NCI-H1092 treated with DMSO at 0.1 percent for 48 hours (cell line): ENCODE data around the gene PRR5L.

Source experiments
- DNase-seq: peaks from one replicate; lab custom pipeline; 2025; lab: John Stamatoyannopoulos, UW

Gene PRR5L

DNA sequence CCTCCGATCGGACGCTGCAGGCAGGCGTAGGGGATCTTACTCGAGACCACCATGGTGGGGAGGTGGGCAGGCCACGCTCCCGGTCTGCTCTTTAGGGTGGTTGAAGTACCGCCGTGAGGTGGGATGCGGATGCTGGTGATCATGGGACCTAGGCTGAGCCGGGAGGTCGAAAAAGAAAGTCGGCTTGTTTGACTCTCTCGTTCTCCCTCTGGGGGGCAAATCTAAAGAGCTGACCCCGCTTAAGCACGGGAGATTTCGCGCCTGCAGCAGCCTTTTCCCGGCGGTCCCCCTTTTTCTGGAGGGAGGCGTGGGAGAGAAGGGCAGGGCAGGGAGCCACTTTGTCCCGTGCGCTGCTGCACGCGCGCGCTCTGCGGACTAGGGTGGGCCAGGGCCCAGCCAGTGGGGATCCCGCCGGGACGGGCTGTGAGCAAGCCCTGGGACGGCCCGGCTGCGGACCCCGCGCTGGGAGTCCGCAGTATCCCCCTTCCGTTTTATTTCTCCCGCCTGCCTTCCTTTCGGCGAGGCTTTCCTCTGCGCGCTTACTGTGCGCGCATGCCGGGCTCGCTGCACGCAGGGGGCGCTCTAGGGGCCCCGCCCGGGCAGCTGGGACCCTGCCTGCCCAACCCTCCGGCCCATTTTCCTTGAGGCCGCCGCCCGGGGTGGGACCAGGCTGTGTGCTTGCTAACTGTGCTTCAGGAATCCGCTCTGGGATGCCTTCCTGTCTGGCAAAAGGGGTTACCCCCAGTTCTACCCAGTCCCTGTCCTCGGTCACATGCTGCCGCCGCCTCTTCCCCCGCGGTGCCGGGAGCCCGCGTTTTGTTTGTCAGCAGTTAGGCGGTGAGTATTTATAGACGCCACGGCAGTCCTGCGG, 81.0 kb downstream of the PRR5L start:
- no peak for DNase-seq

- no peak for DNase-seq
These were observed 81.9 kb downstream of the PRR5L start for GRCh38 chr11:36377759-36378564.

GRCh38 chr11:36379653-36380052, 83.6 kb downstream of the PRR5L start:
- no peak for DNase-seq

GRCh38 chr11:36380296-36381014, 84.4 kb downstream of the PRR5L start:
- DNase-seq, result no peak

DNA sequence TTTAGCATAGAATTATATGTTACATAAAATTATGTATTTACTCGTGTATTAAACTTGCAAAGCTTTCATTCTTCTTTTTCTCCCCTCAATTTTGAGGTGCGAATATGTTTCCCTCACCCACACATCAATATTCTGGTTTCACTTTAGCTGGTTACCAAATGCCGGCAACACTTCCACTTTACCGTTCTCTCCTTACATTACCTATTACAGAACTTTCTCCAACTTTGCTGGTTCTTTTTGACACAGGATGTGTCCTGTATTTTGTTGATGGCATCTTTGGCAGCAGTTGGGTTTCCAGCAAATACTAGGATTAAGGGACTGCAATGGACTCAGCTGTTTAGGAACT, 84.9 kb downstream of the PRR5L start:
- DNase-seq, result no peak

- no peak for DNase-seq
These were observed 87.1 kb downstream of the PRR5L start for GRCh38 chr11:36383195-36383594.

DNA sequence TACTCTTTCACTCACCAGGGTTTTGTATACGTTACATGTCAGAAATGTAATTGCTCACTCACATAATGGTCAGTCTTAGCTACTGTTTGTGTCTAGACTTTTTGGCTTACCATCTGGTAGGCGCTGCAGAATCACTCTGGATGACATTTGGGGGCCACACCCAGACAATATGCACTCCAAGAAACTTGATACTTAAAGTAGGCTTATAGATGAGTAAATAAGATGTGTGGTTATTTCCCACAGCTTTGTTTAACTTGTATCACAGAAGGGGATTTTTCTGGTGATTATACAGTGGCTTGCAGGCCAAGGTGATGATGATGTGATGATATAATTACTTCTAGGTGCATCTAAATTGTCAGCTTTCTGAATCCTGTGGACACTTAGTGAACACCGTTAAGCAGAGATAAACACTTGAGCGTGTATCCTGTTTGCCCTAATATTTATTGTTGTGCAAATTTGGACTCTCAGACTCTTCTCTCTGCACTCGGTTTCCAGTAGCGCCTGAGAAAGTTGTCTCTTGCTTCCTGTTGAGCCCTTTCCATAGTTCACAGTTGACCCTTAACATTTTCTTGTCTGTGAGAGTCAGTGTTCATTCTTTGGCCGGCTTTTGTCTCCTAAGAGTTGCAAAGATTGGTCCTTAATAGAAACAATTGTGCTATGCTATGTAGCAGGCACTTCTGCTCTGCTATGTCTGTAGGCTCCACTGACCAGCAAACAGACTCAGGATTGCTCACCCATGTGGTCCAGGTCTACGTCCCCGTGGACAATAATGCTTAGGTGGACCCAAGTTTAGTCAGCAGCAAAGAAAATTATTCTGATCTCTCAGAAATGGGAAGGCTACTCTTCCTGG, 89.3 kb downstream of the PRR5L start:
- DNase-seq, result no peak

DNA sequence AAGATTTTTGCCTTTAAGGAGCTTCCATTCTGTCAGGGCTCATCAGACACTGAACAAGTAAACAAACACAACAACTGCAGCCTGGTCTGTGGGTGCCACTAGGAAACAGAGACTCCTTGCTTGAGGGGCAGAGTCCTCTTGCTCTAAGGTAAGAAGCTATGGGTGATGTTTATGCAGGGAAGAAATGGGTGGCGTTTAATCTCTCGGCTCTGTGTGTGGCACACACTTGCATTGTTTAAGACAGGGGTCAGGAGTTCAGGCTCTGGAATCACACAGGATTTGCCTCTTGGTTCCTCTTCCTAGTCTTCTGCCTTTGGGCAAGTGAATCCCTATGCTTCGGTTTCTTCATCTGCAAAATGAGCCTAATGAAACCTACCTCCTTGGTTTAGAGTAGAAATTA, 90.3 kb downstream of the PRR5L start:
- DNase-seq, result no peak

- no peak for DNase-seq
These were observed 92.0 kb downstream of the PRR5L start for GRCh38 chr11:36388071-36388470.

GRCh38 chr11:36388951-36389350, 92.9 kb downstream of the PRR5L start:
- DNase-seq, result no peak

GRCh38 chr11:36389811-36390210, 93.7 kb downstream of the PRR5L start:
- no peak for DNase-seq

- no peak for DNase-seq
These were observed 94.9 kb downstream of the PRR5L start for GRCh38 chr11:36390963-36391471.

- DNase-seq, result no peak
These were observed 96.1 kb downstream of the PRR5L start for GRCh38 chr11:36392196-36392595.

- DNase-seq, result no peak
These were observed 98.0 kb downstream of the PRR5L start for GRCh38 chr11:36394056-36394455.

GRCh38 chr11:36394926-36395325, 98.8 kb downstream of the PRR5L start:
- DNase-seq, result no peak

GRCh38 chr11:36395978-36396736, 100.1 kb downstream of the PRR5L start:
- peak; percentile 7 for DNase-seq

DNA sequence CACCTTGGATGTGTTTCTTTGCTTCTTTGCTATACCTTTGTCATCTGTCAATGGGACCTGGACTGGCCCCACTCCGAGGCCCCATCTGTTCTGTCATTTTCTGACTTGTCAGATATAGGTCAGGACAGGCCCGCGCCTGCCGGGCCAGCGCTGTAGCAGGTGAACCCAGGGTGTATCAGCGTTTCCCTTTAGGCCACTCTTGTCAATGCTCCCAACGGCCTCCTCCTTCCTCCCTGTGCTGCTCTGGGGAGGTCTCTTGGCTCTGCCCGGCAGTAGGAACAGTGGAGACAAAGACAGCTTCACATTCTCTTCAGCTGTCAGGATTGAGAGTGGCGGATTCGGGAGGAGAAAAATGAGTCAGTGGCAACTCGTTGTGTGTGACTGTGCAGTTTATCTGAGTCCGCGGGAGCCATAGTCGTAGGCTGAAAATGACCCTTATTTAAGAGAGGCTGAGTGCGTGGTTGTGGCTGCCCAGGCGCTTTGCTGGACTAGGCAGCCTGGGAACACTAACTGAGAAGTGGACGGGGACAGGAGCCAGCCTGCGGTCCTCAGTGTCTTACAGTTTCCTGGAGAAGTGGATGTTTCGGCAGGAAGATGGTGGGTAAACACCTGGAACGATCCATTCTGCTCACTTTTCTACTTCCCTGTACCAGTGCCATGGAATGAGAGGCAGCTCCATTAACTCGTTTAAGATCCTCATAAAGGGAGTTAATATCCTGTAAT, 102.3 kb downstream of the PRR5L start:
- no peak for DNase-seq

DNA sequence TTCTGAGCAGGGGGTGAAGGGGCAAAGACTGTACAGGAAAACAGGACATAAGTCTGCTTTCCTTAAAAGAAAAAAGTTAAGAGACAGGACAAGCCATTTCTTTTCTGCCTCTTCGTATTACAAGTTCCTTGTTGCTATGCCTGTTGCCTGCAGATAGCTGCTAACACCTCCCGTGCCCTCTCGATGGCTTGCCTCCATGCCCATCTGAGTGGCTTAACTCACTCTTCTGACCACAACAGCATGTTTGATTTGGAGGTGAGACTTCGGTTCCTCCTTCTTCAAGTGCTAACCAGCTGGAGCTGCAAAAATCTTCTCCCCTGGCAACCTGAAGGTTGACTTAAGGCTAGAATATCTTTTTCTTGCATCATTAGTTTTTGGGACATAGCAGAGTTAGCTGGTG, 103.1 kb downstream of the PRR5L start:
- no peak for DNase-seq

DNA sequence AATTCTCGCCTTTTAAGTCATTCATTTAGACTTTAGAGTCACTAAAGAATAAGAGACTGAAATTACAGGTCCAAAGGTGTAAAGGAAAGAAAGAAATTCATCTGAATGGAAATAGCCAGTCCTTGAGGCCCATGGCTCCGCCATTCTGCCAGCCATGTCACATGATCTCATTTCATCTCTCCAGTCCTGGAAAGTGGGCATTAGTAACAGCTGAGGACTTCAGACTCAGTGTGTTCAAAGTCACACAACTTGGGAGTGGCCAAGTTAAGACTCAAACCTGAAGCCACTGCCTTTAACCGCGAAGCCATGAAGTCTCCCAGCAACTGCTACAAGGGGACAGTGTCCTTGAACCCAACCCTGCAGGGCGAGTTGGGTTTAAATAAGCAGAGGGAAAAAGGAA, 103.7 kb downstream of the PRR5L start:
- no peak for DNase-seq
